C1 segment of cervical spinal cord (tissue), 14 donors: ENCODE measurements around the gene LTBP2.
A peak's percentile ranks its signal among the peaks of the same experiment; 100 is the strongest.

ENCODE experiments used
- DNase-seq, 14 donors: peaks; one replicate each; lab custom pipeline; 2025; lab: John Stamatoyannopoulos, UW

LTBP2 gene

GRCh38 chr14:74613211-74613914, 1.3 kb upstream of the LTBP2 start:
- DNase-seq: no peak

GRCh38 chr14:74612350-74613021, 449 bp upstream of the LTBP2 start:
- DNase-seq: peak in 10 of 14 donors; percentile 5 to 75 (median 39)

GRCh38 chr14:74610866-74611649, 979 bp downstream of the LTBP2 start:
- no peak for DNase-seq

GRCh38 chr14:74610199-74610865, 1.7 kb downstream of the LTBP2 start:
- DNase-seq: no peak

- no peak for DNase-seq
These were observed 2.3 kb downstream of the LTBP2 start for GRCh38 chr14:74609721-74610120.

- DNase-seq: peak in 13 of 14 donors; percentile 9 to 69 (median 43)
These were observed 3.0 kb downstream of the LTBP2 start for GRCh38 chr14:74608959-74609611.

GRCh38 chr14:74606727-74607126, 5.3 kb downstream of the LTBP2 start:
- DNase-seq: no peak

- DNase-seq: no peak
These were observed 6.4 kb downstream of the LTBP2 start for GRCh38 chr14:74605531-74606223.

GRCh38 chr14:74604911-74605310, 7.1 kb downstream of the LTBP2 start:
- DNase-seq: no peak

GRCh38 chr14:74604157-74604556, 7.9 kb downstream of the LTBP2 start:
- no peak for DNase-seq

- no peak for DNase-seq
These were observed 10.1 kb downstream of the LTBP2 start for GRCh38 chr14:74601982-74602381.

GRCh38 chr14:74599946-74600345, 12.1 kb downstream of the LTBP2 start:
- DNase-seq: peak in 1 of 14 donors; percentile 6

- DNase-seq: no peak
These were observed 12.7 kb downstream of the LTBP2 start for GRCh38 chr14:74599321-74599761.

- DNase-seq: no peak
These were observed 15.1 kb downstream of the LTBP2 start for GRCh38 chr14:74596741-74597450.

GRCh38 chr14:74595006-74595735, 16.9 kb downstream of the LTBP2 start:
- DNase-seq: peak in 2 of 14 donors; percentile 11 to 47

- no peak for DNase-seq
These were observed 17.4 kb downstream of the LTBP2 start for GRCh38 chr14:74594606-74595005.

GRCh38 chr14:74594029-74594428, 18.0 kb downstream of the LTBP2 start:
- no peak for DNase-seq

GRCh38 chr14:74593241-74593953, 18.6 kb downstream of the LTBP2 start:
- no peak for DNase-seq
